ENCODE results near the gene EP400.
"Not testable (repeated sequence)": the region's sequence is repeated elsewhere in the genome, so short reads cannot be mapped to it uniquely, and the experiment has no call there.

Gene EP400

GRCh38 chr12:132064631-132065030, 114.9 kb downstream of the EP400 start:
- no peak for DNase-seq (ENCODE audit: low read depth in 1 of 2, low spot score in 1 of 2)

- no peak for DNase-seq (ENCODE audit: low read depth in 1 of 2, low spot score in 1 of 2)
Measured at GRCh38 chr12:132065203-132065602, 115.5 kb downstream of the EP400 start.

- no peak for DNase-seq (ENCODE audit: low read depth in 1 of 2, low spot score in 1 of 2)
Measured at GRCh38 chr12:132065609-132066344, 116.0 kb downstream of the EP400 start.

- DNase-seq (ENCODE audit: low read depth in 1 of 2, low spot score in 1 of 2) = no peak
Measured at GRCh38 chr12:132066345-132066685, 116.6 kb downstream of the EP400 start.

GRCh38 chr12:132066749-132067148, 117.0 kb downstream of the EP400 start:
- DNase-seq (ENCODE audit: low read depth in 1 of 2, low spot score in 1 of 2) = no peak

- DNase-seq (ENCODE audit: low read depth in 1 of 2, low spot score in 1 of 2) = no peak
Measured at GRCh38 chr12:132067182-132067581, 117.4 kb downstream of the EP400 start.

- no peak for DNase-seq (ENCODE audit: low read depth in 1 of 2, low spot score in 1 of 2)
Measured at GRCh38 chr12:132068250-132068649, 118.5 kb downstream of the EP400 start.

GRCh38 chr12:132069336-132069985, 119.7 kb downstream of the EP400 start:
- DNase-seq (ENCODE audit: low read depth in 1 of 2, low spot score in 1 of 2) = no peak

GRCh38 chr12:132070298-132070697, 120.6 kb downstream of the EP400 start:
- no peak for DNase-seq (ENCODE audit: low read depth in 1 of 2, low spot score in 1 of 2)

GRCh38 chr12:132071040-132071810, 121.5 kb downstream of the EP400 start:
- no peak for DNase-seq (ENCODE audit: low read depth in 1 of 2, low spot score in 1 of 2)

- no peak for DNase-seq (ENCODE audit: low read depth in 1 of 2, low spot score in 1 of 2)
Measured at GRCh38 chr12:132071830-132072384, 122.2 kb downstream of the EP400 start.

GRCh38 chr12:132074216-132074615, 124.5 kb downstream of the EP400 start:
- DNase-seq (ENCODE audit: low read depth in 1 of 2, low spot score in 1 of 2) = no peak

GRCh38 chr12:132075026-132075713, 125.4 kb downstream of the EP400 start:
- no peak for DNase-seq (ENCODE audit: low read depth in 1 of 2, low spot score in 1 of 2)

GRCh38 chr12:132075714-132076553, 126.2 kb downstream of the EP400 start:
- no peak for DNase-seq (ENCODE audit: low read depth in 1 of 2, low spot score in 1 of 2)

GRCh38 chr12:132076711-132077110, 127.0 kb downstream of the EP400 start:
- no peak for DNase-seq (ENCODE audit: low read depth in 1 of 2, low spot score in 1 of 2)

- DNase-seq (ENCODE audit: low read depth in 1 of 2, low spot score in 1 of 2) = no peak
Measured at GRCh38 chr12:132077322-132078100, 127.8 kb downstream of the EP400 start.

GRCh38 chr12:132078190-132078589, 128.4 kb downstream of the EP400 start:
- no peak for DNase-seq (ENCODE audit: low read depth in 1 of 2, low spot score in 1 of 2)

- DNase-seq (ENCODE audit: low read depth in 1 of 2, low spot score in 1 of 2) = no peak
Measured at GRCh38 chr12:132079200-132079599, 129.5 kb downstream of the EP400 start.

GRCh38 chr12:132079695-132080094, 130.0 kb downstream of the EP400 start:
- no peak for DNase-seq (ENCODE audit: low read depth in 1 of 2, low spot score in 1 of 2)

GRCh38 chr12:132080515-132080914, 130.8 kb downstream of the EP400 start:
- DNase-seq (ENCODE audit: low read depth in 1 of 2, low spot score in 1 of 2) = not testable (repeated sequence)
